GM19324 (cell line): ENCODE data around the gene GAGE12C.
"Not testable (repeated sequence)": the region's sequence is repeated elsewhere in the genome, so short reads cannot be mapped to it uniquely, and the experiment has no call there.

Experiments
- ATAC-seq: cut with Tn5 transposase; IDR thresholded peaks from one replicate; pipeline ENCODE4 v1.9.1; 2021; ENCODE audit warnings: mild to moderate bottlenecking, moderate library complexity; ENCODE audit not compliant: unreplicated experiment, low FRiP score

GAGE12C gene, protein sequence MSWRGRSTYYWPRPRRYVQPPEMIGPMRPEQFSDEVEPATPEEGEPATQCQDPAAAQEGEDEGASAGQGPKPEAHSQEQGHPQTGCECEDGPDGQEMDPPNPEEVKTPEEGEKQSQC

GRCh38 chrX:49531877-49532276 is at the start of gene GAGE12C:
GAGE12C (plus strand) TSS chrX:49532177; CDS start chrX:49533332, 1,155 bp downstream.
- not testable (repeated sequence) for ATAC-seq

- ATAC-seq, result not testable (repeated sequence)
Observed at GRCh38 chrX:49541433-49541832, 9.5 kb downstream of the GAGE12C start, which contains the start of gene GAGE12D. GAGE12D (plus strand) TSS chrX:49541733; CDS start chrX:49542888, 1,155 bp downstream.

DNA sequence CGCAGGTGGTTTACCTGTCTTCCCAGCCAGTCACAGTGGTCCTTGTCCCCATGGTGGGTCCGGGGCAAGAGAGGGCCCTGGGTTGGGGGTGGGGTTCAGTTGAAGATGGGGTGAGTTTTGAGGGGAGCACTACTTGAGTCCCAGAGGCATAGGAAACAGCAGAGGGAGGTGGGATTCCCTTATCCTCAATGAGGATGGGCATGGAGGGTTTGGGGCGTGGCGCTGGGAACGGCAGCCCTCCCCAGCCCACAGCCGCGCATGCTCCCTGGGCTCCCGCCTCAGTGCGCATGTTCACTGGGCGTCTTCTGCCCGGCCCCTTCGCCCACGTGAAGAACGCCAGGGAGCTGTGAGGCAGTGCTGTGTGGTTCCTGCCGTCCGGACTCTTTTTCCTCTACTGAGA is 19.0 kb downstream of the GAGE12C start, which contains the start of gene GAGE12E:
TSS of gene GAGE12E (plus strand) at position 301 of the 400 bp plus-strand sequence. CDS start 1,155 bp downstream, outside the sequence.
- ATAC-seq, result not testable (repeated sequence)

GRCh38 chrX:49560542-49560941 is 28.6 kb downstream of the GAGE12C start, which contains the start of gene GAGE12F:
GAGE12F (plus strand) TSS chrX:49560842; CDS start chrX:49561997, 1,155 bp downstream.
- ATAC-seq, result not testable (repeated sequence)

- not testable (repeated sequence) for ATAC-seq
Observed at GRCh38 chrX:49568728-49569127, 36.8 kb downstream of the GAGE12C start.

GRCh38 chrX:49569152-49569551 is 37.2 kb downstream of the GAGE12C start:
- not testable (repeated sequence) for ATAC-seq

DNA sequence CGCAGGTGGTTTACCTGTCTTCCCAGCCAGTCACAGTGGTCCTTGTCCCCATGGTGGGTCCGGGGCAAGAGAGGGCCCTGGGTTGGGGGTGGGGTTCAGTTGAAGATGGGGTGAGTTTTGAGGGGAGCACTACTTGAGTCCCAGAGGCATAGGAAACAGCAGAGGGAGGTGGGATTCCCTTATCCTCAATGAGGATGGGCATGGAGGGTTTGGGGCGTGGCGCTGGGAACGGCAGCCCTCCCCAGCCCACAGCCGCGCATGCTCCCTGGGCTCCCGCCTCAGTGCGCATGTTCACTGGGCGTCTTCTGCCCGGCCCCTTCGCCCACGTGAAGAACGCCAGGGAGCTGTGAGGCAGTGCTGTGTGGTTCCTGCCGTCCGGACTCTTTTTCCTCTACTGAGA is 38.1 kb downstream of the GAGE12C start, which contains the start of gene GAGE12G:
TSS of gene GAGE12G (plus strand) at position 301 of the 400 bp plus-strand sequence. CDS start 1,155 bp downstream, outside the sequence.
- ATAC-seq, result not testable (repeated sequence)

DNA sequence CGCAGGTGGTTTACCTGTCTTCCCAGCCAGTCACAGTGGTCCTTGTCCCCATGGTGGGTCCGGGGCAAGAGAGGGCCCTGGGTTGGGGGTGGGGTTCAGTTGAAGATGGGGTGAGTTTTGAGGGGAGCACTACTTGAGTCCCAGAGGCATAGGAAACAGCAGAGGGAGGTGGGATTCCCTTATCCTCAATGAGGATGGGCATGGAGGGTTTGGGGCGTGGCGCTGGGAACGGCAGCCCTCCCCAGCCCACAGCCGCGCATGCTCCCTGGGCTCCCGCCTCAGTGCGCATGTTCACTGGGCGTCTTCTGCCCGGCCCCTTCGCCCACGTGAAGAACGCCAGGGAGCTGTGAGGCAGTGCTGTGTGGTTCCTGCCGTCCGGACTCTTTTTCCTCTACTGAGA is 47.7 kb downstream of the GAGE12C start, which contains the start of gene GAGE12H:
TSS of gene GAGE12H (plus strand) at position 301 of the 400 bp plus-strand sequence. CDS start 1,155 bp downstream, outside the sequence.
- not testable (repeated sequence) for ATAC-seq
